GM19035 (cell line): ENCODE measurements around the gene SF3B5.
"Not testable (repeated sequence)": the region's sequence is repeated elsewhere in the genome, so short reads cannot be mapped to it uniquely, and the experiment has no call there.

Experiments used
- ATAC-seq: cut with Tn5 transposase; IDR thresholded peaks from one replicate; pipeline ENCODE4 v1.9.1; 2021; ENCODE audit not compliant: unreplicated experiment

SF3B5 gene

GRCh38 chr6:144106206-144106605, 10.8 kb upstream of the SF3B5 start:
- ATAC-seq, result no peak

GRCh38 chr6:144104898-144105487, 9.6 kb upstream of the SF3B5 start:
- peak; percentile 82 for ATAC-seq

GRCh38 chr6:144104488-144104887, 9.1 kb upstream of the SF3B5 start:
- ATAC-seq, result no peak

DNA sequence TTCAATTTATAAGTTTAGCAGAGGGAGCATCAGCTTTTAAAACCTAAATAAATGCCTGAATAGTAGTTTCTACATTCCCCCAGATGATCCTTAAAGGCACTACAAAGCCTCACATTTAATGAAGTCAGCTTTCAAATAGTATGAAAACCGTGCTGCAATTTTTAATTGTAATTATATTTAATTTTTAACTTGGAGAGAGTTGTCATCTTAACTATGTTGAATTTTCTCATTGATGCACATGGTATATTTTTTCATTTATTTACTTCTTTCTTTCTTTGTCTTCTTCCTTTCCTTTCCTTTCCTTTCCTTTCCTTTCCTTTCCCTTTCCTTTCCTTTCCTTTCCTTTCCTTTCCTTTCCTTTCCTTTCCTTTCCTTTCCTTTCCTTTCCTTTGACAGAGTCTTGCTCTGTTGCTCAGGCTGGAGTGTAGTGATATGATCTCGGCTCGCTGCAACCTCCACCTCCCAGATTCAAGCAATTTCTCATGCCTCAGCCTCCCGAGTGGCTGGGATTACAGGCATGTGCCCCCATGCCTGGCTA, 7.7 kb upstream of the SF3B5 start:
- no peak for ATAC-seq

DNA sequence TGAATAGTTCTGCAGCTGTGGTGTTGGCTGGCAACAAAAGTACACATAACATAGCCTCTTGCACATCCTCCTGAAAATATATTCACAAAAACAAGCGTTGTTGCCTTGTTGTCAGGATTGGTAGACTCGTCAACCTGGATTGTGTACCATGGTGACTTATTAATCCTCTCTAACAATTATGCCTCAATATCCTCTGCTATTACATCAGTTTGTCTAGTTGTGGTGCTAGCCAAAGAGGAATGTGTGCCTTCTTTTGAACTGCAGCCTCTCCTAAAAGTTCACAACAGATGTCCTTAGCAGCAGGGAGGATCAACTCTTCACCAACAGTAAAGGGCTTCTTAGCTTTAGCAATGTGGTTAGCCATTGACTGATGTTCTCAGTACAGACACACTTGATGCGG, 3.6 kb upstream of the SF3B5 start:
- no peak for ATAC-seq

DNA sequence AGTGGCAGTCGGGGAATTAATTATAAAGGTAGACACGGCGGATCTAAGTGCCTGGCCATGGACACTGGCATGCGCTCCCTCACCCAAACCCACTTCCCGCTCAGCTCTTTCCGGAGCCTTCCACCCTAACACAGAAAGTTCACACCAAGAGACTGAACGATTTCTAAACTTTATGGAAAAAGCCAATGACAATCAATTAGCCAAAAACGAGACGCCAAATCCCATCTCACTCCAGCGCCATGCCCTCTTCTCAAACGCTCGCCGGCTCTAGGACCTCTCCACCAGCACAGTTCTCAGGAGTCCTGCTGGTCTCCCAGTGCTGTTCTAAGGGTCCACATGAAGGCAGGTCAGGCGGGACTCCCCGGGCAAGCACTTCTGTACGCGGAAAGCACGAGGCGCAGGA, 641 bp downstream of the SF3B5 start:
- peak; percentile 1 for ATAC-seq

- no peak for ATAC-seq
Observed at GRCh38 chr6:144093658-144094057, 1.7 kb downstream of the SF3B5 start.

DNA sequence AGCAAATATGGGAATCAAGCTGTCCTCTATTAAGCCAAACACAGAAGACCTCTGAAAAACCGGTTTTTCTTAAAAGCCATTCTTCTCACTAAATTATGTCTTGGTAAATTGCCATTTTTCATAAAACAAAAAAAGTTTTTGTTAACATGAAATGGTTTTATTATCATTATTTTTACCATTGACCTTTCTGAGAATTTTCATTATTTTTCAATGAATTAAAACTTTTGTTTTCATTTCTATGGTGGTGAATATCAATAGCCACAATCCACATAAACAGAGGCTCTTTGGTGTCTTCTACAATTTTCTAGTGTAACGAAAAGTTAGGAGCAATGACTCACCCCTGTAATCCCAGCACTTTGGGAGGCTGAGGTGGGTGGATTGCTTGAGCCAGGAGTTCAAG, 2.1 kb downstream of the SF3B5 start:
- no peak for ATAC-seq

- ATAC-seq, result no peak
Observed at GRCh38 chr6:144090384-144090783, 5.0 kb downstream of the SF3B5 start.

DNA sequence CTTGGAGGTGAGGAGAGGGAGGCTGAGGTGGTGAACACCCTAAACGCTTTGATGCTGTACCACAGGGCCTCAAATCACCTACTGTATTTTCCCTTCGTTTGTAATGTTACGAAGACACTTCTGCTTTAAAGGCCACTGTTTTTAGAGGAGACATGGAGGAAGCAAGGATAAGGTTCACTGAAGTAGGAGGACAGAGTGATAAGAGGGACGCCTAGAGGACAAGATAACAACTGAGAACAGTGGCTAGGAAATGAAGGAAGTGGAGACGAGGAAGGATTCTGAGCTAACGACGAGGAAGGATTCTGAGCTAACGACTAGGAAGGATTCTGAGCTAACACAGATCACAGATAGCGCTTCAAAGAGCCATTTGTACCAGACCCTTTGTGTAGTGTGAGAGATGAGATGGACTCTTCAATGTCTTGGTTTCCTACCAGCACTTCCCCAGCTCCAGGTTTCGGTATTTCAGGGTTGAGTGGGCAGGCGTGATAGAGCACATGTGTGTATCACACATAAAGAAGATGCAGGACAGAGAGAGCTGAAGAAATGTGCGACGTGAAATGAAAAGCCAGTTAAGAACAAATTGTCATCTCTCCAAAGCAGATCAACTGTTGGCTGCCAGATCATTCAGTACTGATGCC, 7.5 kb downstream of the SF3B5 start:
- peak; percentile 66 for ATAC-seq

DNA sequence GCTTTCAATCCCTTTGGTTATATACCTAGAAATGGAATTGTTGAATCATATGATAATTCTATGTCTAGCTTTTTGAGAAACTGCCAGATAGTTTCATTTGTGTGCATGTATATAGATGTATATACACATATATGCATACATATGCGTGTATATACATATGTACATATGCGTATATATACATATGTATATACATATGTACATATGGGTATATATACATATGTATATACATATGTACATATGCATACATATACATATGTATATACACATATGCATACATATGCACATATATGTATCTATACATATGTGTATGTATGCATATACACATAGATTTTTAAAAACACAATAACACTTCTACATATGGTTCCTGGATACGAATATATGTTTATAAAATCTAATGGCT, 8.4 kb downstream of the SF3B5 start:
- ATAC-seq, result no peak

GRCh38 chr6:144083172-144083571, 12.2 kb downstream of the SF3B5 start:
- no peak for ATAC-seq

- ATAC-seq, result not testable (repeated sequence)
Observed at GRCh38 chr6:144082412-144082811, 13.0 kb downstream of the SF3B5 start.

DNA sequence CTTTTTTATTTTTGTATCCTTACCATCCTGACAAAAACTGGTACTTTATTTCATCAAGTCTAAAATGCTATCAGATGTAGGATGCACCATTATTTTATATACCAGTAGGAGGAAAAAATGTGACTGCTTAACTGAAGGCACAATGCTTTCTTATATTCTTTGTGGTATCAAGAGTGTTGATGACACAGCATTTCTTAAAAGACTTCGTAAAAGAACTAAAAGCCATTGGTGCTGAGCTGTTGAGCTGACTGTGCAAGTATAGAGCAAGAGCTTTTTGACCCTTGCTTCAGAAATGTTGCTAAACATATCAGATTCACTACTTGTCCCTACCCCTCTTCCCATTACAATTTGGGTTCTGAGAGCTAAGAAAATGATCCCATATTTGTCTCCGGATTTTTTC, 17.5 kb downstream of the SF3B5 start:
- no peak for ATAC-seq

DNA sequence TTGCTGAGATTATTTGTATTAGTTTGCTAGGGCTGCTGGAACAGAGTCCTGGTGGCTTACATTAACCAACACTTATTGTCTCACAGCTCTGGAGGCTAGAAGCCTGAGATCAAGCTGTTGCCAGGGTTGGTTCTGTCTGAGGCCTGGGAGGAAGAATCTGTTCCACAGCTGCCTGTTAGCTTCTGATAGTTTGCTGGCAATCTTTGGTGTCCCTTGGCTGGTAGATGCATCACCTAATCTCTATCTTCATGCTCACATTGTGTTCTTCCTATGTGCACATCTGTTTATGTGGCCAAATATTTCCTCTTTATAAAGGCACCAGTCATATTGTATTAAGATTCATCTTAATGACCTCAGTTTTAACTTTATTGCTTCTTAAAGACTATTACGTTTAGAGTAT, 19.5 kb downstream of the SF3B5 start:
- ATAC-seq, result no peak

DNA sequence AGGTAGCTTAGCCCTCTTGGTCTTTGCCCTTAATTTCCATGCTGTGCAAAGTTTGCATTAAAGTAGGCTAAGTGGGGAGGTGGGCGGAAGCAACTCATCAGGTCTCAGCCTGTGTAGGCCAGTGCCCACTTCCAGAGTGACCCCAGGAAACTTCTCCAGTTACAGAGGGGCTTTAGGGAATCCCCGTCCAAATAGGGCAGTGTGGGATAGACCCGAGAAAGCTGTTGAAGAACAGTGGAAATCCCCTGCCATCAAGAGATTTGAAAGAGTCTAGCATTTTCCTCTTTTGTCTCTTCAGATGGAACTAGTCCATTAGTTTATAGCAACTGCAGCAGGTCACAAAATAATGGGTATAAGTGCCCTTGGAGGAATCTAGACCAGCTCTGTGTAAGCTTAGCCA, 20.2 kb downstream of the SF3B5 start:
- ATAC-seq, result peak; percentile 45

DNA sequence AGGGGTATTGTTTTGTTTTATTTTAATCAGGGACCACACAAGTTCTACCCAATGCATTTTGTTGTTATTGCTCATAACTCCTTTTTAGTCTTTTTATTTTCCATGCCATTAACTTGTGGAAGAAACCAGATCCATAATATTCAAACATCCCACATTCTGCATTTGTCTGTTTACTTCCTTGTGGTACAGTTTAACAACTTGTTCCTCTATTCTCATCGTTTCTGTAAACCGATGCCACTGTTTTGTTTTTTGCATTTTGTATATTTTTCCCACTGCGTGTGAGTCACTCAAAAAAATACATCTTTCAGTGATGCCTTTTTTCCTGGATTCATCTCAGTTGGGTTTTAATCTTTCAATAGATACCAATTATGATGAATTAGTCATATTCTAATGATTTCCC, 22.3 kb downstream of the SF3B5 start:
- ATAC-seq, result no peak

DNA sequence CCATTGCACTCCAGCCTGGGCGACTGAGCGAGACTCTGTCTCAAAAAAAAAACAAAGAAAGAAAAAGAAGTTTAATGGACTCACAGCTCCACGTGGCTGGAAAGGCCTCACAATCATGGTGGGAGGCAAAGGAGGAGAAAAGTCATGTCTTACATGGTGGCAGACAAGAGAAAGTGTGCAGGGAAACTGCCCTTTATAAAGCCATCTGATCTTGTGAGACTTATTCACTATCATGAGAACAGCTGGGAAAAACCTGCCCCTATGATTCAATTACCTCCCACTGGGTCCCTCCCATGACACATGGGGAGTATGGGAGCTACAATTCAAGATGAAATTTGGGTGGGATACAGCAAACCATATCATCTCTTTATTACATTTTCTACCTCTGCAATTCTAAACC, 25.9 kb downstream of the SF3B5 start:
- no peak for ATAC-seq

GRCh38 chr6:144068794-144069193, 26.6 kb downstream of the SF3B5 start:
- no peak for ATAC-seq

DNA sequence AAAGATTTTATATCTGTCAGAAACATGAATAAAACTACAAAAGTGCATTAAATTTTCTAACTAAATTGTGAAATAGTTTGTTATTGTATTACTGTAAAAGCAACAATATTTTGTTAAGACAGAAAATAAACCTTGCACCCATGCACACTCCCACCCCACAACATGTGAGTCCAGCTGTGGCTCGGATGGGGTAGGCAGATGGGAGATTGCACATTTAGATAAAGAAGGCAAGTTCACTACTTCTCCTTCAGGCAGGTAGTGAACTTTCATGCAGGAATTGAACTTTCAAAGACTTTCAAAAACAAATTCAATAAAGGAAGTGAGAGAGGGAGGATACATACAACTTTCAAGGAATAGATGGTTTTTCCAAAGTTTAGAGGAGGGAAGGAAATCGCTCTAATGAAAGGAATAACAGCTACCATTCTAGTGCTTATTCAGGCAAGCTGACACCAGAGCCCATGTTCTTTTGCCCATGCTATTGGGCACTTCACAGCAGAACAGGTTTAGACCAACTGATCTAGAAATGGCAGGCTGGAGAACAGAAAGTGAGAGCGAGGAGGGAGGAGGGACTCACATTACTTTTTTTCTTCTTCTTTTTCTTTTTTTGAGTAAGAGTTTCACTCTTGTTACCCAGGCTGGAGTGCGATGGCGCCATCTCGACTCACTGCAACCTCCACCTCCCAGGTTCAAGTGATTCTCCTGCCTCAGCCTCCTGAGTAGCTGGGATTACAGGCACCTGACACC, 28.5 kb downstream of the SF3B5 start:
- ATAC-seq, result peak; percentile 23

DNA sequence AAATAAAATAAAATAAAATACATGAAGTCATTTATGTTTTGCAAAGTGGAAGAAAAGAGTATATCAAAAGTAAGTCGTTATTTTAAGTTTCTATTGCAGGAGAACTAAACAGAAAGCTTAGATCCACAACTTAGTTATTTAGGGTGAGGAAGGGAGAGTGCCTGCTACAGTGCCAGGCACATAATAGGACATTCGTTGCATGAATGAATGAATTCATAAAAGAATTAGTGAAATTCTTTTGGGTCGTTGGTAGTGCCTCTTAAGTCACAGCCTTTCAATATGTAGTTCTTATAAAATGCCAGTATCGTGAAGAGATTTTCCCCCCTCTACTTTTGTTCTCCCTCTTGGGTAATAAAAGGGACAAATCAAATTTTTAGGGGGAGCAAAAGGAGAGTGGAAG, 29.1 kb downstream of the SF3B5 start:
- ATAC-seq, result no peak

DNA sequence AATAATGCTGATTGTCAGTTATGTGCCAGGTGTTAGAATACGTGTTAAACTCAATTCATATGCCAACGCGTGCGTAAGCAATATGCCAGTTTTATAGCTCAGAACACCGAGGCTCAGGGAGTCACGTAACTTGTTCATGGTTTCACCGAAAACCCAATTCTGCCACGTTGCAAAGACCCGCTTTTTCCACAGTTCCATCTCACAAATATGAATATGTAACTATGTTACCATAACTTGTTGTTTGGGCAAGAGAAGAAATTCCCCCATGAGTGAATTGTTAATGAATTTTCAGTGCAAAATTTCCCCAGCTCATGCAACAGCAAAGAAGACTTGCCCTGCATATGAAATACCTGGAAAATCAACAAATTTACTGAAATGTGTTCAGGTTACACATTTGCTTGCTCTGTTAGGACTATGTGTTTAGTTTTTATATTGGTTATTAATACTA, 30.1 kb downstream of the SF3B5 start:
- ATAC-seq, result no peak
